Stimulated activated CD4-positive, alpha-beta T cell treated with anti-CD3 and anti-CD28 coated beads, Interleukin-12 subunit alpha, Interleukin-12 subunit beta, amount 100 ng/mL, for 48 hours (primary cell): ENCODE data around the gene GNPTAB.
A peak's percentile ranks its signal among the peaks of the same experiment; 100 is the strongest.

Source experiments
- DNase-seq, 3 donors: peaks; one replicate each; pipeline ENCODE4 v3.0.0-alpha.2; 2020; ENCODE audit warnings: low read depth in 2 of 3, low spot score in 1 of 3

The GNPTAB gene

GRCh38 chr12:101773650-101774162, 57.1 kb downstream of the GNPTAB start:
- peak; percentile 30 to 62 (median 46) for DNase-seq

DNA sequence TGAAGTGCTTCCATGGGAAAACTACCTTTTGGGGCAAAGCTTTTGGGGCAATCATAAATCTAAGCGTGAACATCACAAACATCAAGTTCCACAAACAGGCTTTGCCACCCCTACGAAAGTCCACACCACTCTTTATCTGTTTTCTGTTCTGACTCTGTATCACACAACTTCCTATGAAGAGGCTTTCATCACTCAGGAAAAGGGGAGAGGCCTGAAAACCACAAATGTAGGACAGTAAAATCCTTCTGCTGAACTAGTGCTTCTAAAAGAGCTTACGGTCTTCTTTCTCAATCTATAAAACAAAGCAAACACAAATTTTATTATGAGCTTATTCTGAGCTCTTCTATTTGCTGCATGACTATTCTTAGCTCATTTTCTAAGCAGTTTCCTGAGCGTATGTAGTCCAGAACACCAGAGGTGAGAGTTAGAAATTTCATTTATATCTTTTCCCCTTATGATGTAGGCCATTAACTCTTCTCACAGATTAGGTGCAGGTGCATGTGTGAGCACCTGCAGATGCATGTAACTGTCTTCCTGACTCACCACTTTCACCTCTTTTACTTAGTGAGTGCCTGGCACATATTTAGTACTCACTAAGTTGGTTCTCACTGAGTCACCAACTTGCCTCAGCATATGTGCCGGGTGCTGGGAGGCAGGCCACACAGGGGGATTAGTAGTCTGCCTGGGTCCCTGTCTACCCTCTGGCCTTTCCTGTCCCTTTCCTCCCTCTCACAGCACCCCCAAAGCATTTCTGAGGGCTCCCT, 58.6 kb downstream of the GNPTAB start:
- DNase-seq, result no peak

DNA sequence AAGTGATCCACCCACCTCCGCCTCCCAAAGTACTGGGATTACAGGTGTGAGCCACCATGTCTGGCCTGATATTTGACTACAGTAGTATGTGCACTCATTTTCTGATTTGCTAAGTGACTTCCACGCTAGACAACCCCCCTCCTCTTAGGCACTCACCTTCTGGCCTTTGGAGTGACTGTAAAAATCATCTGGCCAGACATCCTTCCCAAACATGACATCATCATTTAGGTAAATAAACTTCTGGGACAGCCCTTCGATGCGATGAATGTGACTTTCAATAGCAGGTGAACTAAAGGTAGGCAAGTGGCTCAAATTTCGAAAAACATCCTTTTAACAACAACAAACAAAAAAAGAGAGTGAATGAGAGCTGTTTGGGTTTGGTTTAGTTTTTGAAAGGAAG, 60.9 kb downstream of the GNPTAB start:
- no peak for DNase-seq

GRCh38 chr12:101768781-101769180, 62.0 kb downstream of the GNPTAB start:
- DNase-seq, result no peak

GRCh38 chr12:101767537-101767936, 63.2 kb downstream of the GNPTAB start:
- DNase-seq, result no peak

- DNase-seq, result no peak
Measured at GRCh38 chr12:101764051-101764792, 66.5 kb downstream of the GNPTAB start.

- DNase-seq, result no peak
Measured at GRCh38 chr12:101763246-101763931, 67.4 kb downstream of the GNPTAB start.

DNA sequence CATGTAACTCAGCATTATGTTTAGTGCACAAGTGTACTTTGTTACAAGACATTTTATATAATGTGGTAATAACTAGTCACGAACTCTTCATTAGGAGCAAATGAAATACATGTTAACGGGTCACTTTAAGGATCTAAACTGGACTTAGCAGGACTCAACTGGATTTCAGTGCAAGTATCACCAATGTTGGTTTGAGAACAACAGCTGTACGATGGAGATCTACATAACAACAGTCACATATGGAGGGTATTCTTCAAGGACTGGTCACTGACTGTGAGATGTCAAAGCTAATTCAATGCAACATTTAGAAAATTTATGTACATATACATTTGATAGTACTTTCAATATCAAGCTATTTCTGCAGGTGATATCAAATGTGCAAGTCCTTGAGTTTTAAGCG, 69.0 kb downstream of the GNPTAB start:
- no peak for DNase-seq

DNA sequence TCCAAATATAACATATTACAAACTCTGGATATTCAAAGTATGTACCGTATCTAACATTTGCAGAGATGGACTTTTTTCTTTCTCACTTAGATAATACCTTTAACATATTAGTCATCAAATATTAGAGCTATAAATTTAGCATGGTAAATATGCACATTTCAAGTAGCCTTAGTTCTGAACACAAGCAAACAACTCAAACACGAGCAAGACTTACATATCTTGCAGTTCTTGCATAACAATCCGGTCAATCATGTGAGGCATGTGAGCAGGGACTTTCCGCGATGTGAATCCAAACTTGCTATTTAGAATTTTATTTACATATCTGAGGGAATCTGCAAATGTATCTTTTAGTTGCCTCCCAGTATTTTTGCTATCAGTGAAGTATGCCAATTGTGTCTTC, 69.4 kb downstream of the GNPTAB start:
- DNase-seq, result no peak

GRCh38 chr12:101759396-101760047, 71.2 kb downstream of the GNPTAB start:
- no peak for DNase-seq

- DNase-seq, result no peak
Measured at GRCh38 chr12:101750152-101750551, 80.6 kb downstream of the GNPTAB start.

- DNase-seq, result no peak
Measured at GRCh38 chr12:101749657-101750056, 81.1 kb downstream of the GNPTAB start.

GRCh38 chr12:101748907-101749306, 81.9 kb downstream of the GNPTAB start:
- DNase-seq, result no peak

GRCh38 chr12:101747697-101748096, 83.1 kb downstream of the GNPTAB start:
- DNase-seq, result no peak

DNA sequence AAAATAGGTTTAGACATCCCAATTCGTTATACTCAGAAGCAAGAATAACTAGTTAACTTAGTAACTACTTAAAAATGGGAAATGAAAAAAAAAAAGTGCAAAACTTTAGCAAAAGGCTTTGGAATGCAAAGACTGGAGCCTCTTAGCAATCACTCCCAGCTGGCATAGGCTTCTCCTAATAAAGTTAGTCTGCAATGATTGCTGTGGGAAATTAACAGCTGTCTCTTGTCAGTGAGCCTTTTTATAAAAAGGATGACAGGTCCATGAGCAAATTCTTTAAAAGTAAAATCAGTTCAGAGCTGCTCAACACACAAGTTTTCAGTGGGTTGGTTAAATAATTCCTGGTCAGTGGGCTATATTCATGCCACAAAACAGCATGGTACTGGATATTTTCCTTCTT, 84.1 kb downstream of the GNPTAB start:
- no peak for DNase-seq

DNA sequence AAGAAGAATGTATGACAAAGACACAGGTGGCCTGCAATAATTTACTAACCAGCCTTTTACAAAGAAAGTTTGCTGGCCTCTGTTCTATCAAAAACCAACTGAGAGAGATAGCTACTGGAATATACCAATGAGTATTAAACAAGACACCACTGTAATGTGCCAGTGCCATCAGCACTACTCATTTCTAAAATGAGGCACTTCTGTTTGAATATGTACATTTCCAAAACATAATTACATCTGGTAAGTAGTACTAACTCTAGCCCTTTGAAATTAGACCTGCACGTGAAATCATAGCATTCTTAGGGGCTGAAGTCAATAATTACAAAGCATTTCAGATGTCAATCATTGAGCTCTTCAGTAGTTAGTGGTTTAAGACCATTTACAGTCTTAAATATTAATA, 84.6 kb downstream of the GNPTAB start:
- no peak for DNase-seq

DNA sequence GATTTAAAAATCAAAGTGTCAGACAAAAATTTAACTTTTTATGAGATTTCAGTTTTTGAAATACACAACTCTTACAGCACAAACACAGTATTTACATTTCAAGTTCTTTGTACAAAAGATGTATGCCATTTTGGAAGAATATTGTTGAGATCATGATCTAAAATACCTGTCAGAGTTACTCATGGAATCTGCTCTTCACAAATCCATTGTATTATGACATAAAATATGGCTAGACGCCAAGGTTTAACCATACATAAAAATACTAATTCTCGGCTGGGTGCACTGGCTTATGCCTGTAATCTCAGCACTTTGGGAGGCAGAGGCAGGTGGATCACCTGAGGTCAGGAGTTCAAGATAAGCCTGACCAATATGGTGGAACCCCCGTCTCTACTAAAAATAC, 85.3 kb downstream of the GNPTAB start:
- DNase-seq, result no peak

- no peak for DNase-seq
Measured at GRCh38 chr12:101743724-101744472, 86.9 kb downstream of the GNPTAB start.

GRCh38 chr12:101743242-101743641, 87.5 kb downstream of the GNPTAB start:
- no peak for DNase-seq

GRCh38 chr12:101740980-101741379, 89.8 kb downstream of the GNPTAB start:
- no peak for DNase-seq

GRCh38 chr12:101740566-101740965, 90.2 kb downstream of the GNPTAB start:
- DNase-seq, result no peak
